Fibroblast of villous mesenchyme (primary cell): Measurements from ENCODE around the gene HMX3. TPM values are rescaled to one million over a fixed set of nuclear protein-coding genes. Genes with fewer than 3 reads are reported as not detected.

ENCODE experiments used
- DNase-seq: peaks from one replicate; pipeline ENCODE4 v3.0.0-alpha.2; 2010; ENCODE audit warnings: low read depth
- H3K4me3 ChIP-seq: 2 replicates; pipeline ENCODE4 v1.5.1; 2011; ENCODE audit warnings: low read depth, mild to moderate bottlenecking, low read length
- CTCF ChIP-seq: IDR thresholded peaks from 2 replicates; pipeline ENCODE4 v1.5.1; 2012; ENCODE audit warnings: low read depth, mild to moderate bottlenecking, low read length; ENCODE audit not compliant: insufficient read depth
- total RNA-seq: library from RNA; depleted of rRNA; stranded (reverse); fragments of >200 nt; gene quantifications from 2 replicates; pipeline ENCODE4 v1.2.3, GENCODE V29; 2012

HMX3 gene
- total RNA-seq, 1 donor = not detected

DNA sequence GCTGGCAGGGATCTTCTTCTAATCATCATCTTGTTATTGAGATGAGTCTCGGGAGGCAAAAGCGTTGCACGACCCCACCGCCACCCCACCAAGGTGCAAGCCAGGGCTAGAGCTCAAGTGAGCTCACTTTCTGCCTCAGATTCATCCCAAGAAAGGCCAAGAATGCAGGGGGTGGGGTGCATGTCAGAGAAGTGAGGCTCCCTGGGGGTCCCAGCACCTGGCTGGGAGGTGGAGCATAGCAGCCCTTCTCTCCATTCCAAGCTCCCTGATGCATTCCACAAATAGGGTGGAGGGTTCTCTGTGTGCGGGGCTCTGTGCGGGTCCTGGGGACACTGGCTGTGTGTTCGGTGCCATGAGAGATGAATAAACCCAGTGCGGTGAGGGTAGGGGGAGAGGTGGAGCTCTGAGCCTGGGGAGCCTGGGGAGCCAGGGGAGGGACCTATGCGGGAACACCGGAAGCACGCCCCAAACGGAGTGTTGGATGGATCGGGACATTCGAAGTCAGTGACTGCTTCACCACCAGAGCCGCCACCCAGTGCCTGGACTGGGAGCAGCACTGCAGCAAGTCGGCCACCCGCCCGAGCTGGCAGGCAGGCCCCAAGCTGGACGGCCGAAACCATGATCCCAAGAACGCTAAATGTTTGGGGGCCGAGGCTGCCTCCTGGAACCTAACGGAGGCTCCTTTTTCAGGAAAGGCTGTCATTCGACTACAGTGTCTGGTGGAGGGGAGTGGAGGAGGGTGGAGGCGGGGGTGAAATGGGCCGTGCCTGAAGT is 17.9 kb upstream of the HMX3 start:
- no peak overlapping the region for H3K4me3 ChIP-seq
- no peak for DNase-seq
- no peak for TF ChIP-seq CTCF

GRCh38 chr10:123119081-123119480 is 16.7 kb upstream of the HMX3 start:
- no peak for DNase-seq
- no peak for TF ChIP-seq CTCF
- H3K4me3 ChIP-seq = no peak overlapping the region

- H3K4me3 ChIP-seq = no peak overlapping the region
- no peak for DNase-seq
Measured at GRCh38 chr10:123126246-123126645, 9.5 kb upstream of the HMX3 start.

GRCh38 chr10:123129618-123130271 is 6.0 kb upstream of the HMX3 start:
- TF ChIP-seq CTCF = no peak
- no peak overlapping the region for H3K4me3 ChIP-seq
- no peak for DNase-seq

More at GRCh38 chr10:123126246-123126645, 9.5 kb upstream of the HMX3 start:
- TF ChIP-seq CTCF = no peak

- H3K4me3 ChIP-seq = peak overlapping the region; percentile 40
- DNase-seq = peak; percentile 86
- peak; percentile 93 for TF ChIP-seq CTCF
Measured at GRCh38 chr10:123132576-123133477, 2.9 kb upstream of the HMX3 start.

GRCh38 chr10:123133541-123134342 is 2.0 kb upstream of the HMX3 start:
- DNase-seq = no peak
- TF ChIP-seq CTCF = no peak
- no peak overlapping the region for H3K4me3 ChIP-seq
